Right ventricle myocardium inferior (tissue), 1 donor: ENCODE results near the gene RBPJL. TPM values are rescaled to one million over a fixed set of nuclear protein-coding genes. Genes with fewer than 3 reads are reported as not detected.

ENCODE experiments used
- ATAC-seq: fragments of 200-7000 bp; cut with Tn5 transposase; one replicate; pipeline ENCODE4 v1.9.1; 2020; ENCODE audit warnings: mild to moderate bottlenecking, moderate library complexity
- DNase-seq: peaks from one replicate; pipeline ENCODE4 v3.0.0; 2021; ENCODE audit errors: missing footprints
- intact Hi-C: fragments of 100-400 bp; cut with DNase I; formaldehyde crosslinking; loops from one replicate; pipeline ENCODE4 v1.11.0; 2022
- total RNA-seq: library from RNA; stranded (reverse); fragmentation: NEBNext Ultra II Directional; extraction: Animal tissue kit (Norgen Biotek cat#: 25700); gene quantifications from one replicate; pipeline ENCODE4 v1.2.1, GENCODE V29; 2021
- donor health status: DM: no; HTN: yes; CAD: no; lungs with severe emphysema.

RBPJL gene
- total RNA-seq, 1 donor from 2014 or later = not detected

- DNase-seq (no peak), ATAC-seq (no peak)
- intact Hi-C loops = no loop called here
Observed at GRCh38 chr20:45291526-45291925, 15.1 kb upstream of the RBPJL start.

GRCh38 chr20:45292343-45292742, 14.3 kb upstream of the RBPJL start:
- no peak for ATAC-seq
- intact Hi-C loops = loop anchor here (2.0 kb wide), 2 partner anchors 198 to 282 kb away; no protein-coding TSS in a partner anchor
- DNase-seq = no peak

DNA sequence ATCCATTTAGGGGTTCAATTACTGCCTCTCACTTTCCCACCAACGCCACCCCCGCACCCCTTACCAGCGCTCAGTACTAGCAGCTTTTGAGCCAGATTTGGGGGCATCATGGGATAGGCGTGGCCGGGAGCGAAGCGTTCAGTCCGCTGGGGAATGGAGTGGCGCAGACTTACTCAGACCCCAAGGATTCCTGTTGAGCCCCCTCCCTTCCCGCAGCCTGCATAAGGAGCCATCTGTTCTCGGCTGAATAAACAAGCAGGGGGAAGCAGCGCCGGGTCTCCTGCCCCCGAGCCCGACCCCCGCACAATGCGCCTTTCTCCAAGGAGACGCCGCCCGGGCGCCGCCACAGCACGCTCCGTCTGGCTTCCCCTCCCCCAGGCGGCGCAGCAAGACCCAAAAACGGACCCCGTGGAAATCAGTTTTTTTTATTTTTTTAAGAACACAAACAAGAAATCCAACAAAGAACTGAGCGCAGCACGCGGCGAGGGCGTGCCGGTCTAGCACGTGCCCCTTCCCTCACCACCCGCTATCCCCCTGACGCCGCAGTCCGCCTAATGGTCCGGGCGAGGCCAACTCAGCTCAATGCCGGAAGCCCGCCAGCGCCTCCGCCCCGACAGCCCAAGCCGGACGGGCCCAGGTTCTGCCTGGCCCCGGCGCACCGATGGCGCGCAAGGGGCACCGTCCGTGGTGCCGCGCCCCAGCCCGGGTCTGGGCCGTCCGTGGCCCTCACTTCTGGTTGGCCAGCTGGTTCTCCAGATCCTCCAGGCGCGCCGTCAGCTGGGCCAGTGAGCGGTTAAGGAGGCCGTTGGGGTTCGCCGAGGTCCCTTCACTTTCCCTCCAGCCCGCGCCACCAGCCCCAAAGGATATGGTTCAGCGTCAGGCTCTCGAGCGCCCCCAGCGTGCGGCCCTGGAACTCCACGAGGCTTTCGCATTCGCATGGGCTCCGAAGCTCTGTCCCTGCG, 13.3 kb upstream of the RBPJL start:
- ATAC-seq (peak; percentile 88), DNase-seq (peak; percentile 92)
- intact Hi-C loops = loop anchor here (2.0 kb wide), 2 partner anchors 199 to 283 kb away; no protein-coding TSS in a partner anchor

- ATAC-seq = no peak
- no peak for DNase-seq
- intact Hi-C loops = no loop called here
Observed at GRCh38 chr20:45294003-45294368, 12.7 kb upstream of the RBPJL start.

DNA sequence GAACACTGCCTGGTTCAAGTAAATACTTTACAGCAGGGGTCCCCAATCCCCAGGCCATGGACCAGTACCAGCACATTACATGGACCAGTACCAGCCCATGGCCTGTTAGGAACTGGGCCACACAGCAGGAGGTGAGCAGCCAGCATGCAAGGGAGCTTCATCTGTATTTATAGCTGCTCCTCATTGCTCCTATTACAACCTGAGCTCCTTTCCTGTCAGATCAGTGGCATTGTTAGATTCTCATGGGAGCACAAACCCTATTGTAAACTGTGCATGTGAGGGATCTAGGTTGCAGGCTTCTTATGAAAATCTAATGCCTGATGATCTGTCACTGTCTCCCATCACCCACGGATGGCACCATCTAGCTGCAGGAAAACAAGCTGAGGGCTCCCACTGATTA, 12.0 kb upstream of the RBPJL start:
- ATAC-seq = no peak
- no peak for DNase-seq
- intact Hi-C loops = no loop called here

- no peak for DNase-seq
- intact Hi-C loops = no loop called here
- no peak for ATAC-seq
Observed at GRCh38 chr20:45297786-45298497, 8.7 kb upstream of the RBPJL start.

GRCh38 chr20:45299786-45300185, 6.9 kb upstream of the RBPJL start:
- DNase-seq (no peak), ATAC-seq (no peak)
- intact Hi-C loops = no loop called here

- no peak for ATAC-seq
- intact Hi-C loops = no loop called here
- no peak for DNase-seq
Observed at GRCh38 chr20:45300961-45301360, 5.7 kb upstream of the RBPJL start.

- intact Hi-C loops = no loop called here
- ATAC-seq (no peak), DNase-seq (no peak)
Observed at GRCh38 chr20:45301824-45302271, 4.8 kb upstream of the RBPJL start.

DNA sequence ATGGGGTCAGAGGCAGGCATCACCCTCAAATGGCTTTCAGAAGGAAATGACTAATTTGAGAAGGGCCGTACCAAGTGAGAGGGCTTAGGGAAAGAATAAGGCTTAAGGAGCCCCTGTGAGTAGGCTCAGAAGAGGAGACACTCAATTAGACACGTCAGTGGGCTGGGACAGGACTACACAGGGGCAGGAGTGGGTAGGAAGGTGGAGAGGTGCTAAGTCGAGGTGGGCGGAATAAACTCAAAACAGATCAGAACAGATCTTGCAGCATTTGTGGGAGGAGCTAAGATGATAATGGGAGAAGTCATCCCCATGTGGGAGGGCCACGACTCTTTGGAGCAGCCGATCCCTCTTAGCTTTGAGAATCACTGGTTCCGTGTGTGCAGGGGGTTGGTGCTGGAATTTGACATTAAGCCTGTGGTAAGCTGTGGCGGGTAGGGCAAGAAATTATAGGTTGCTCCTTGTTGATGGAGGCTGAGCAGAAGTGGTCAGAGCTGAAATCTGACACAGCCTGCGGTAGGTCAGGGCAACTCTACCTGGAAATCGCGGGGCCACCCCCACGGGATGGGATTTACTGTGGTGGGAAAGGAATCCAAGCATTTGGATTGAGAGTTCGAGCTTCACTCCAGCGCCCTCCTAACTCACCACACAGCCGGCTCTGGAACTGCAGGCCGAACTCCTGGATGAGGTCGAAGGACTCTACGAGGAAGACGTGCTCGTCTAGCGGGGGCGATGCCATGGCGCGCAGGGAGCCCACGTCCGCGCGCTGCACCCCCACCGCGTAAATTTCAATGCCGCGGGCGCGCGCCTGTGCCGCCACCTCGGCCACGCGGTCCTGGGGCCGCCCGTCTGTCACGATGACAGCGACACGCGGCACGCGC, 2.8 kb upstream of the RBPJL start:
- intact Hi-C loops = no loop called here
- no peak for ATAC-seq
- no peak for DNase-seq

- ATAC-seq (no peak), DNase-seq (no peak)
- intact Hi-C loops = no loop called here
Observed at GRCh38 chr20:45304464-45304999, 2.1 kb upstream of the RBPJL start.

DNA sequence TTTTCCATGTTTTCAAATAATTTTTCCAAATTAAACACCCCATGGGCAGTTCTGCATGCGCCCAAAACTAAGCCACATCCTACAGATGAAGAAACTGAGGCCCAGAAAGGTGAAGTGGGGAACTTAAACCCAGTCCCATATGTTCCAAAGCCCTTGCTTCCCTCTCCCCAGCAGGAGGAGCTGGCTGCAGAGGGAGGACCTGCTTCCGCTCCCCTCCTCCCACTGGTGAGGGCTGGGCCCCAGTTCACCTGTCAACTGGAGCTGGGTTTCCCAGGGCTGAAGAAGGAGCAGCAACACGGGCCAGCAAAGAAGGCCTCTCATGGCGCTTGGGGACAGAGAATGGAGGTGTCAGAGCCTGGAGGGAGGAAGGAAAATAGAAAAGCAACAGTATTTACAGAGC, 1.4 kb upstream of the RBPJL start:
- intact Hi-C loops = no loop called here
- no peak for ATAC-seq

DNA sequence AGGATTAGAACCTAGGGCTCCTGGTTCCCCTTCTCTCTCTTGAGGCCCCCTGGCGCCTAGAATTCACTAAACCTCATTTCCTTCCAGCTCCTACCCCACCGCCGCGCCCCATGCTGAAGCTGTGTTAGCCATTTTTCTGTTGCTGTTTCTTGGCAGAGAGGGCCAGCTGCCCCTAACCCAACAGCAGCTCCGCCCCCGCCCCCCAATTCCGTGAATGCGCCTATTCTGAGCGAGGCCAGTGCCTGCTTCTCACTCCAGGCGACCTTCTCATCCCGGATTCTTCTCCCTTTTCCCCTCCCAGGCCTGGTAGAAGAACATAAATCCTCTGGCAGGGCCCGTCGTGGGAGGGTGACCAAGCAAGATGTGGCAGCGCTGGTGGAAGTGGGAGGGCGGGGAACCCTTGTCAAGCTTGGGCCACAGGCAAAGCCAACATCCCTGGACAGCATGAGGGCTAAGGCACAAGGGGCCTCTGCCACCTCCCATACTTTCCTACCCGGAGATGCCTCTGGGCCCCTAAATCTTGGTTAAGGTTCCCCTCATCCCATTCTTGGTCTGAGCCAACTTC, 518 bp downstream of the RBPJL start:
- ATAC-seq (no peak), DNase-seq (no peak)
- intact Hi-C loops = no loop called here

More for the DNA sequence above, 1.4 kb upstream of the RBPJL start:
- DNase-seq = no peak

DNA sequence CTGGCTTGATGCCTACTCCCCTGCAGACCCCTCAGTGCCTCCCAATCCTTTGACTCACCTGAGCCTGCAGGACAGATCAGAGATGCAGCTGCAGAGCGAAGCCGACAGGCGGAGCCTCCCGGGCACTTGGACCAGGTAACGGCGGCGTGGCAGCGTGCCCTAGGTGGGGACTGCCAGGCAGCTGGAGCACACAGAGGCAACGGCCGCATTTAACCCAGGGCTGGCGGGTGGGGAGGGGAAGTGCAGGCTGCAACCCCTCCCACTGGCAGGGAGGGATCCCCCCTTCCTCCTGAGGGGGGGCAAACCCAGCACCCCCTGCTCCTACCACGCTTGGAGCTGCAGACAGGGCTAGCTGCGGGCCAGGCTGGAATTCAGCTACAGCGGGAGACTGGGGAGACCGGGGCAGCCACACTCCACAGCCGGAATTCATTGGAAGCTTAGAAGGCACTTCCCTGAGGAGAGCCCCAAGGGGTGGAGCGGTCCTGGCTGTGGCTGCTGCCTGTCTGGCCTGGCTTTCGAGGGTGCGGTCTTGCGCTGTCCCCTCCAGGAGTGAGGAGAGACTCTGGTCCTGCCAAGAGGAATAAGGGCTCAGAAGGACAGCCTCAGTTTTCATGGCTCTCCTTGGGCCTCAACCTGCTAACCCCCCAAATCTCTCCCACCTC, 1.6 kb downstream of the RBPJL start, which contains the start of gene MATN4:
Gene MATN4, minus strand, starts transcription at position 183 of the 662 bp plus-strand sequence. CDS start 2,717 bp downstream, outside the sequence.
- DNase-seq = peak; percentile 76
- intact Hi-C loops = no loop called here
- ATAC-seq = peak; percentile 56

- no peak for ATAC-seq
- intact Hi-C loops = no loop called here
- DNase-seq = no peak
Observed at GRCh38 chr20:45309075-45309474, 2.4 kb downstream of the RBPJL start.

DNA sequence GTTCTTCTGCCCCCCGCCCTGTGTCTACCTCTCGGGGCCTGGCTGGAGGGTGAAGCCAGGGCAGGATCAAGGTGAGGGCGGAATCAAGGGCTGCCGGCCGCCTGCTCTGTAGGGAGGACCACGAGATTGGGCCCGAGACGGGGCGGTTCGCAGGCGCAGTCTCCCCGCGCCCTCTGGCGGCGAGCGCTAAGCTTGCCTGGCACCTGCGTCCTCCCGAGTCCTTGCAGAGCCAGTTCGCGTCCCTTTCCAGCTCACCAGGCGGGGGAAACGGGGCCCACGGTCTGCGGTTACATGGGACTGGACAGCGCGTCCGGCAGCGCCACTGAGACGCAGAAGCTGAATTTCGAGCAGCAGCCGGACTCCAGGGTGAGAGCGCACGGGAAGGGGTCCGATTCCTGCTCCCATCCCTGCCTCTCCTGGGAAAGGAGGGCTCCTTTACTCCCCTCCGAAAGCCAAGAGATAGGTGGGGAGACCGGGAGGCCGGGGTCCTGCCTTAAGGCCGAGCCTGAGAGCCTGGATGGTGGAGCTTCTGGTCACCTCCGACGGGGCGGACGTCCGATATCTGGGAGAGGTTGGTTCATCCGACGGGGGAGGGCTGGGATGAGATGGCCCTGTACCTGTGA, 5.1 kb downstream of the RBPJL start:
- intact Hi-C loops = loop anchor here (5.0 kb wide), 1 partner anchor 269 kb away; no protein-coding TSS in a partner anchor
- DNase-seq (no peak), ATAC-seq (no peak)

DNA sequence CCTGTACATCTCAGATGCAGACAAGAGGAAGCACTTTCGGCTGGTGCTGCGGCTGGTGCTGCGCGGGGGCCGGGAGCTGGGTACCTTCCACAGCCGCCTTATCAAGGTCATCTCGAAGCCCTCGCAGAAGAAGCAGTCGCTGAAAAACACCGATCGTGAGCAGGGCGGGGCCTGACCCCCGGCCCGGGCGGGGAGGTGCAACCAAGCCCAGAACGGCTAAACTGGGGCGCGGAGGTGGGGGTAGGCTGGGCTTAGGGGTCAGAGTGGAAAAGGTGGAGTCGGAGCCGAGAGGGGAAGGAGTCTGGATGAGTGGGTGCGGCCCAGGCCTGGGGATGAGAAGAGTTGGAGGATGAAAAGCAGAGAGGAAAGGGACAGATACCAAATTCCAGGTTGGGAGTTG, 5.6 kb downstream of the RBPJL start:
- ATAC-seq (no peak), DNase-seq (no peak)
- intact Hi-C loops = loop anchor here (5.0 kb wide), 1 partner anchor 270 kb away; no protein-coding TSS in a partner anchor
